ENCODE measurements around the gene CSAG2. TPM values are rescaled to one million over a fixed set of nuclear protein-coding genes. Genes with fewer than 3 reads are reported as not detected.
A peak's percentile ranks its signal among the peaks of the same experiment; 100 is the strongest.
"Not testable (repeated sequence)": the region's sequence is repeated elsewhere in the genome, so short reads cannot be mapped to it uniquely, and the experiment has no call there.

The CSAG2 gene
- total RNA-seq, 4 donors from 2014 or later, result not detected

DNA sequence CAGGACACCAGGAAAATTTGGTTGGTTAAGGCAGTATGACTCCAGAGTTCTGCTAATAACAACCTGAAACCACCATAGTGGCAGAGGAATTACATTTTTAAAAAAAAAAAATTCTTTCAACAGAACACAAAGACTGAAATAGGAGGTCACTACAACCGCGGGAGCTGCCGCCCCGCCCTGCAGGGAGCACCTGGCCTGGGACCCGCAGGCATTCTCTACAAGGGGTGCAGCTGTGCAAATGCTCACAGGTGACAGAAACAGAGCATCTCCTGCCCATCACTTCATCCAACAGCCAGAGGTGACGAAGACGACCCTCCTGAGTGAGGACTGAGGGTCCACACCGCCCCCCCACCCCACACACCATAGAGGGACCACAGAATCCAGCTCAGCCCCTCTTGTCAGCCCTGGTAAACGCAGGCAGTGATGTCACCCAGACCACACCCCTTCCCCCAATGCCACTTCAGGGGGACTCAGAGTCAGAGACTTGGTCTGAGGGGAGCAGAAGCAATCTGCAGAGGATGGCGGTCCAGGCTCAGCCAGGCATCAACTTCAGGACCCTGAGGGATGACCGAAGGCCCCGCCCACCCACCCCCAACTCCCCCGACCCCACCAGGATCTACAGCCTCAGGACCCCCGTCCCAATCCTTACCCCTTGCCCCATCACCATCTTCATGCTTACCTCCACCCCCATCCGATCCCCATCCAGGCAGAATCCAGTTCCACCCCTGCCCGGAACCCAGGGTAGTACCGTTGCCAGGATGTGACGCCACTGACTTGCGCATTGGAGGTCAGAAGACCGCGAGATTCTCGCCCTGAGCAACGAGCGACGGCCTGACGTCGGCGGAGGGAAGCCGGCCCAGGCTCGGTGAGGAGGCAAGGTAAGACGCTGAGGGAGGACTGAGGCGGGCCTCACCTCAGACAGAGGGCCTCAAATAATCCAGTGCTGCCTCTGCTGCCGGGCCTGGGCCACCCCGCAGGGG lies 10.8 kb downstream of the CSAG2 start, which contains the start of gene MAGEA3:
TSS of gene MAGEA3 (plus strand) at position 843 of the 980 bp plus-strand sequence. CDS start 2,039 bp downstream, outside the sequence.
- H3K27ac ChIP-seq (replicated peaks in 1 of 4); H3K4me1 ChIP-seq; H3K9me3 ChIP-seq; intact Hi-C loops (cut with DNase I); H3K4me3 ChIP-seq; DNase-seq (ENCODE audit: extremely low spot score); H3K36me3 ChIP-seq; H3K27me3 ChIP-seq: not testable (repeated sequence)
- WGBS, result no CpG with 5 or more reads among the region's 34 CpGs

DNA sequence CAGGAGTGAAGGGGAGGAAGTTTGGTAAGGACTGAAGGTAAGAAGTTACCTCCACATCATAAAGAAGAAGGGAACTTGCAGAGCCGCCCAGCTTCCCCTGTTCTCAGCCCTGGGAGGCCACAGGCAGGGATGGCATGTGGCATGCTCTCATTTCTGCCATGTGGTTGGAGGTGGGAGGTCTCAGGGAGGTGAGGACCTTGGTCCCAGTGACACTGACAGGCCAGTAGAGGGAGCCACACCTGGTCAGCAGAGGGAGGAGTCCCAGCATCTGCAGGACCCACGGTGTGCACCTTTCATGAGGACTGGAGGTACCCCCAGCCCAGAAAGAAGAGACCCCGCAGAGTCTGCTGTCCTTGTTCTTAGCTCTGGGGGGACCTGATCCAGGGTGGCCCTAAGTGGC lies 28.1 kb downstream of the CSAG2 start:
- H3K4me3 ChIP-seq; DNase-seq (ENCODE audit: extremely low spot score); H3K36me3 ChIP-seq; H3K27me3 ChIP-seq; H3K9me3 ChIP-seq; H3K27ac ChIP-seq (replicated peaks in 1 of 4); H3K4me1 ChIP-seq; intact Hi-C loops (cut with DNase I): not testable (repeated sequence)
- no CpG with 5 or more reads among the region's 3 CpGs for WGBS

DNA sequence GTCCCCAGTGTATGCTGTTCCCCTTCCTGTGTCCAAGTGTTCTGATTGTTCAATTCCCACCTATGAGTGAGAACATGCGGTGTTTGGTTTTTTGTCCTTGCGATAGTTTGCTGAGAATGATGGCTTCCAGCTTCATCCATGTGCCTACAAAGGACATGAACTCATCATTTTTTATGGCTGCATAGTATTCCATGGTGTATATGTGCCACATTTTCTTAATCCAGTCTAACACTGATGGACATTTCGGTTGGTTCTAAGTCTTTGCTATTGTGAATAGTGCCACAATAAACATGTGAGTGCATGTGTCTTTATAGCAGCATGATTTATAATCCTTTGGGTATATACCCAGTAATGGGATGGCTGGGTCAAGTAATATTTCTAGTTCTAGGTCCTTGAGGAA lies 34.4 kb downstream of the CSAG2 start:
- intact Hi-C loops (cut with DNase I); DNase-seq (ENCODE audit: extremely low spot score): not testable (repeated sequence)
- WGBS, result 82% methylated on average over 3 of the region's 3 CpGs

DNA sequence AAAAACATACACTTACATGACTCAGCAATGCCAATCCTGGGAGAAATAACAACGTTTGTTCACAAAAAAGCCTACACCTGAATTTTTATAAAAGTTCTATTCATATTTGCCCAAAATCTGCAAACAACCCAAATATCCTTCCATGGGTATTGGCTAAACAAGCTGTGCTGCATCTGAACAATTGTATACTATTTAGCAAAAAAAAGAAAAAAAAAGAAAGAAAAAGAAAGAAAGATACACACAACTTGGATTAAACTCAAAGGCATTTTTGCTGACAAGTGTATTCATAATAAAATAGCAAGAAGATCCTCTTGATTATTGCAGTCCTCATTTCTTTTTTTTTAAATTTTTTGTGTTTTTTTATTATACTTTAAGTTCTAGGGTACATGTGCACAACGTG lies 34.9 kb downstream of the CSAG2 start:
- intact Hi-C loops (cut with DNase I), result no loop called here
- H3K4me3 ChIP-seq, result no peak overlapping the region
- TF ChIP-seq POLR2A (IDR thresholded peaks at IDR 0.05; ENCODE audit: low read depth) (no peak), POLR2AphosphoS5 (IDR thresholded peaks at IDR 0.05) (no peak), EP300 (IDR thresholded peaks at IDR 0.05) (no peak)
- TF ChIP-seq, protein P1, sequence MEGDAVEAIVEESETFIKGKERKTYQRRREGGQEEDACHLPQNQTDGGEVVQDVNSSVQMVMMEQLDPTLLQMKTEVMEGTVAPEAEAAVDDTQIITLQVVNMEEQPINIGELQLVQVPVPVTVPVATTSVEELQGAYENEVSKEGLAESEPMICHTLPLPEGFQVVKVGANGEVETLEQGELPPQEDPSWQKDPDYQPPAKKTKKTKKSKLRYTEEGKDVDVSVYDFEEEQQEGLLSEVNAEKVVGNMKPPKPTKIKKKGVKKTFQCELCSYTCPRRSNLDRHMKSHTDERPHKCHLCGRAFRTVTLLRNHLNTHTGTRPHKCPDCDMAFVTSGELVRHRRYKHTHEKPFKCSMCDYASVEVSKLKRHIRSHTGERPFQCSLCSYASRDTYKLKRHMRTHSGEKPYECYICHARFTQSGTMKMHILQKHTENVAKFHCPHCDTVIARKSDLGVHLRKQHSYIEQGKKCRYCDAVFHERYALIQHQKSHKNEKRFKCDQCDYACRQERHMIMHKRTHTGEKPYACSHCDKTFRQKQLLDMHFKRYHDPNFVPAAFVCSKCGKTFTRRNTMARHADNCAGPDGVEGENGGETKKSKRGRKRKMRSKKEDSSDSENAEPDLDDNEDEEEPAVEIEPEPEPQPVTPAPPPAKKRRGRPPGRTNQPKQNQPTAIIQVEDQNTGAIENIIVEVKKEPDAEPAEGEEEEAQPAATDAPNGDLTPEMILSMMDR (IDR thresholded peaks at IDR 0.05), result no peak

More for the DNA sequence above, 34.4 kb downstream of the CSAG2 start:
- not testable (repeated sequence) for H3K27me3 ChIP-seq; H3K27ac ChIP-seq (replicated peaks in 1 of 4); H3K4me1 ChIP-seq; H3K36me3 ChIP-seq; H3K4me3 ChIP-seq; H3K9me3 ChIP-seq

DNA sequence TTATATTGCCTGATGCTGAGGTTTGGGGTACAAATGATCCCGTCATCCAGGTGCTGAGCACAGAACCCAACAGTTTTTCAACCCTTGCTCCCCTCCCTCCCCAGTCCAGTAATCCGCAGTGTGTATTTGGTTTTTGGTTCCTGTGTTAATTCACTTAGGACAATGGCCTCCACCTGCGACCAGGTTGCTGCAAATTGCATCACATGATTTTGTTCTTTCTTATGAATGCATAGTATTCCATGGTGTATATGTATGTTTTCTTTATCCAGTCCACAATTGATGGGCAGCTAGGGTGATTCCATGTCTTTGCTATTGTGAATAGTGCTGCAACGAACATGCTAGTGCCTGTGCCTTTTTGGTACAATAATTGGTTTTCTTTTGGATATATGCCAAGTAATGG lies 46.0 kb downstream of the CSAG2 start:
- 55% methylated on average over 3 of the region's 4 CpGs for WGBS
- TF ChIP-seq POLR2AphosphoS5 (IDR thresholded peaks at IDR 0.05), result no peak
- TF ChIP-seq EP300 (IDR thresholded peaks at IDR 0.05), result no peak
- TF ChIP-seq, protein P1 (IDR thresholded peaks at IDR 0.05), result no peak
- peak; percentile 24 for DNase-seq (ENCODE audit: extremely low spot score)
- Histone ChIP-seq H3K4me1 (no peaks in the 10 kb centered on the region), H3K9me3 (peaks cover 0 to 25% (median 3%) of the 10 kb centered on the region in 4 donors), H3K27ac (replicated peaks in 1 of 4) (no peak overlapping the region), H3K36me3 (no peaks in the 10 kb centered on the region), H3K27me3 (no peaks in the 10 kb centered on the region), H3K4me3 (no peak overlapping the region)
- intact Hi-C loops (cut with DNase I), result no loop called here

More for the DNA sequence above, 34.9 kb downstream of the CSAG2 start:
- DNase-seq (ENCODE audit: extremely low spot score), result no peak
- H3K27ac ChIP-seq (replicated peaks in 1 of 4), result no peak overlapping the region
- H3K4me1 ChIP-seq, result no peaks in the 10 kb centered on the region
- WGBS, result 84% methylated on average over 2 of the region's 2 CpGs
- H3K36me3 ChIP-seq, result no peaks in the 10 kb centered on the region
- H3K9me3 ChIP-seq, result peaks cover 0 to 6% (median 0%) of the 10 kb centered on the region in 4 donors
- H3K27me3 ChIP-seq, result no peaks in the 10 kb centered on the region

DNA sequence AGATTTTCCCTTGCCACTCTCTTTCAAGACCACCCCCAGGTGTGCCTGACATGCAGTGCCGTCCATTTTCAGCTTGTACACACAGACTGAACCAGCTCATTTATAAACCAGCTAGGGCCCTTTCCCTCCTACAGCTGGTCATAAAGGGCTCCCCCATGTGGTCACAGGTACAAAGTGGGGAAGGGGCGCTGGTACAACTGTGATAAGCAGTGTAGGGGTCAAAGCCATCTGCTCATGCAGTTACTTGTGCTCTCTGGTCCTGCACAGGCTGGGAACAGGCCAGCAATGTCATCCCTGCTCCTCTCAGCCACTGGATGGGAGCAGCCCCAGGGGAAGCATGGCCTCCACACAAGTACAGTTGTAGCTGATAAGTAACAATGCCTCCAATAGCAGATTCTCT lies 50.8 kb downstream of the CSAG2 start:
- WGBS, result 48% methylated on average over 2 of the region's 2 CpGs
- no peak overlapping the region for H3K4me3 ChIP-seq
- TF ChIP-seq EP300 (IDR thresholded peaks at IDR 0.05), result no peak
- no peak for TF ChIP-seq POLR2A (IDR thresholded peaks at IDR 0.05; ENCODE audit: low read depth)
- TF ChIP-seq POLR2AphosphoS5 (IDR thresholded peaks at IDR 0.05), result no peak
- TF ChIP-seq, protein P1 (IDR thresholded peaks at IDR 0.05), result no peak
- H3K36me3 ChIP-seq, result no peaks in the 10 kb centered on the region
- no peak overlapping the region for H3K27ac ChIP-seq (replicated peaks in 1 of 4)
- intact Hi-C loops (cut with DNase I), result no loop called here
- no peaks in the 10 kb centered on the region for H3K4me1 ChIP-seq
- peak; percentile 21 for DNase-seq (ENCODE audit: extremely low spot score)
- H3K27me3 ChIP-seq, result no peaks in the 10 kb centered on the region
- H3K9me3 ChIP-seq, result no peaks in the 10 kb centered on the region

Other genes starting within 250 kb of the CSAG2 start
- under 1 TPM in 1 of 4 donors, not detected in 3; 0.06 TPM for gene GABRQ, start 71.4 kb downstream of the CSAG2 start, total RNA-seq
- gene MAGEA3, start 10.5 kb downstream of the CSAG2 start, total RNA-seq, result not detected
- not detected for gene MAGEA2B, start 5.4 kb upstream of the CSAG2 start, total RNA-seq
- not detected for gene CSAG1, start 24.4 kb upstream of the CSAG2 start, total RNA-seq
- not detected for gene MAGEA12, start 24.5 kb upstream of the CSAG2 start, total RNA-seq
- gene MAGEA2, start 44.6 kb upstream of the CSAG2 start, total RNA-seq, result not detected
- gene CSAG3, start 49.9 kb upstream of the CSAG2 start, total RNA-seq, result not detected
- not detected for gene MAGEA6, start 60.4 kb upstream of the CSAG2 start, total RNA-seq
- gene CETN2, start 121.5 kb upstream of the CSAG2 start, total RNA-seq, result 10 to 100 TPM; 40.7 to 56.2 (median 52.0) TPM
- gene NSDHL, start 121.8 kb upstream of the CSAG2 start, total RNA-seq, result 10 to 100 TPM in 1 of 4 donors, 1 to 10 TPM in 3; 5.8 to 10.1 (median 8.7) TPM
- 1 to 10 TPM; 2.5 to 3.7 (median 3.0) TPM for gene ZNF185, start 188.8 kb upstream of the CSAG2 start, total RNA-seq

Measured in esophagus muscularis mucosa (tissue), 4 donors.